C4-2B (cell line): ENCODE data around the gene NOC2L.

Experiments used
- H3K27ac ChIP-seq: fragments of 450-650 bp; 2 replicates; pipeline ENCODE4 v1.5.1; 2017
- CTCF ChIP-seq: fragments of 450-650 bp; conservative IDR thresholded peaks from 2 replicates; pipeline ENCODE4 v1.5.1; 2017; ENCODE audit warnings: mild to moderate bottlenecking
- ZFX ChIP-seq: fragments of 450-650 bp; IDR thresholded peaks from 2 replicates; pipeline ENCODE4 v1.6.1; 2017

Gene NOC2L

GRCh38 chr1:897226-897625 is 61.8 kb downstream of the NOC2L start:
- TF ChIP-seq ZFX (no peak), CTCF (no peak)
- H3K27ac ChIP-seq: no peak overlapping the region
